ENCODE data around the gene KLRF2.

GRCh38 chr12:9922429-9922828 is 41.1 kb downstream of the KLRF2 start:
- no peak for TF ChIP-seq SIN3A (IDR thresholded peaks at IDR 0.05; ENCODE audit: borderline replicate concordance, insufficient read depth, low read length)
- no peak for TF ChIP-seq POLR2AphosphoS5 (IDR thresholded peaks at IDR 0.05; ENCODE audit: low read depth, low read length)
- no peak for TF ChIP-seq TAF1 (IDR thresholded peaks at IDR 0.05; ENCODE audit: borderline replicate concordance, insufficient read depth, low read length)
- TF ChIP-seq REST (IDR thresholded peaks at IDR 0.05; ENCODE audit: insufficient read depth in 1 of 2, low read depth in 2 of 2, low read length in 2 of 2) = no peak

Measured in PFSK-1 (cell line).